D721Med (cell line): ENCODE data around the gene DNAJC5G.
"Not testable (repeated sequence)": the region's sequence is repeated elsewhere in the genome, so short reads cannot be mapped to it uniquely, and the experiment has no call there.

Source experiments
- DNase-seq: peaks from one replicate; pipeline ENCODE4 v3.0.0; 2011; ENCODE audit warnings: low spot score; ENCODE audit not compliant: insufficient read length
- FAIRE-seq: peaks from 2 replicates; lab custom pipeline; 2011; peaks lifted over from hg19 to GRCh38; lab: Jason Lieb, UNC
- TF ChIP-seq, protein P1 (sequence below): IDR thresholded peaks from 2 replicates; pipeline ENCODE4 v1.5.1; 2012; ENCODE audit warnings: mild to moderate bottlenecking, control low read depth; ENCODE audit not compliant: insufficient read depth; ENCODE audit errors: missing control alignments

Gene DNAJC5G

DNA sequence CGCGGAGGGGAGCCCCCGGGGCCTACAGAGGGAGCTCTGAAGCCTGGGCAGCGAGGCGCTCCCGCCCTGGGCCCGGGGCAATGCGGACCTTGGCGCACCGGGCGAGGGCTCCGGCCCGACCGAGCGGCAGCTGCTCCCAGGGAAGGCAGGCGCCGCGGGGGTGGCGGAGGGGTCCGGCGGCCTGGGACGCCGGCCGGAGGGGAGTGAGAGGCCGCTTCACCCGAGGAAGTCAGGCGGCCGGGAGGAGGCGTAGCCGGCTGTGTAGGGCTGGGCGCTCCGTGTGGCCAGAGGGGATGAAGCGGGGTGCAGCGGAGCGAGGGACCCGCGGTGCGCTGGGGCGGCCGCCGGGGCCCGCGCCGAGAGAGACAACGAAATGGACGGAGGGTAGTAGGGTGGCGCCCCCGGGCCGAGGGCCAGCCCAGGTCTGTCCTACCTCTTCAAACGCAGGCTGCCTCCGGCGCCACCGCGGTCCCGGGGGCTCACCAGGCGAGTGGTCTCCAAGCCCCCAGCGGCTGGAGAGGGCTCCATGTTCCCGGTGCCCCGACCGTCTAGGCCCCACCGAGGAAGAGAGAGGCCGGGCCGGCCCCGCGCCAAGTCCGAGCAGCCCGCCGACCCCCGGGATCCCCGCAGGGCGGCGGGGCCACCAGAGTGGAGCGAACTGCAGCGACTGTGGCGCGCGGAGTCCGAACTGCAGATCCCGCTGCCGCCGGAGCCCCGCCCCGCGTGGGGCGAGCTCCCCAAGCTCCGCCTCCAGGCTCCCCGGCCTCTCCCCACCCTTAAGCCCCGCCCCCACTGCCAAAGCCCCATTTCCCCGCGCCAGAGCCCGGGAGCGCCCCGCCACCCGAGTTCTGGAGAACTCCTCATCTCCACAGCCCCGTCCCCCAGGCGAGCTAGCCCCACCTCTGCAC, 12.6 kb upstream of the DNAJC5G start, which contains the start of gene SLC30A3:
TSS of gene SLC30A3 (minus strand) at position 669 of the 908 bp plus-strand sequence. CDS start at position 528, 141 bp downstream.
- peak; percentile 96 for DNase-seq
- no peak for FAIRE-seq
- TF ChIP-seq, protein P1, sequence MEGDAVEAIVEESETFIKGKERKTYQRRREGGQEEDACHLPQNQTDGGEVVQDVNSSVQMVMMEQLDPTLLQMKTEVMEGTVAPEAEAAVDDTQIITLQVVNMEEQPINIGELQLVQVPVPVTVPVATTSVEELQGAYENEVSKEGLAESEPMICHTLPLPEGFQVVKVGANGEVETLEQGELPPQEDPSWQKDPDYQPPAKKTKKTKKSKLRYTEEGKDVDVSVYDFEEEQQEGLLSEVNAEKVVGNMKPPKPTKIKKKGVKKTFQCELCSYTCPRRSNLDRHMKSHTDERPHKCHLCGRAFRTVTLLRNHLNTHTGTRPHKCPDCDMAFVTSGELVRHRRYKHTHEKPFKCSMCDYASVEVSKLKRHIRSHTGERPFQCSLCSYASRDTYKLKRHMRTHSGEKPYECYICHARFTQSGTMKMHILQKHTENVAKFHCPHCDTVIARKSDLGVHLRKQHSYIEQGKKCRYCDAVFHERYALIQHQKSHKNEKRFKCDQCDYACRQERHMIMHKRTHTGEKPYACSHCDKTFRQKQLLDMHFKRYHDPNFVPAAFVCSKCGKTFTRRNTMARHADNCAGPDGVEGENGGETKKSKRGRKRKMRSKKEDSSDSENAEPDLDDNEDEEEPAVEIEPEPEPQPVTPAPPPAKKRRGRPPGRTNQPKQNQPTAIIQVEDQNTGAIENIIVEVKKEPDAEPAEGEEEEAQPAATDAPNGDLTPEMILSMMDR = no peak

DNA sequence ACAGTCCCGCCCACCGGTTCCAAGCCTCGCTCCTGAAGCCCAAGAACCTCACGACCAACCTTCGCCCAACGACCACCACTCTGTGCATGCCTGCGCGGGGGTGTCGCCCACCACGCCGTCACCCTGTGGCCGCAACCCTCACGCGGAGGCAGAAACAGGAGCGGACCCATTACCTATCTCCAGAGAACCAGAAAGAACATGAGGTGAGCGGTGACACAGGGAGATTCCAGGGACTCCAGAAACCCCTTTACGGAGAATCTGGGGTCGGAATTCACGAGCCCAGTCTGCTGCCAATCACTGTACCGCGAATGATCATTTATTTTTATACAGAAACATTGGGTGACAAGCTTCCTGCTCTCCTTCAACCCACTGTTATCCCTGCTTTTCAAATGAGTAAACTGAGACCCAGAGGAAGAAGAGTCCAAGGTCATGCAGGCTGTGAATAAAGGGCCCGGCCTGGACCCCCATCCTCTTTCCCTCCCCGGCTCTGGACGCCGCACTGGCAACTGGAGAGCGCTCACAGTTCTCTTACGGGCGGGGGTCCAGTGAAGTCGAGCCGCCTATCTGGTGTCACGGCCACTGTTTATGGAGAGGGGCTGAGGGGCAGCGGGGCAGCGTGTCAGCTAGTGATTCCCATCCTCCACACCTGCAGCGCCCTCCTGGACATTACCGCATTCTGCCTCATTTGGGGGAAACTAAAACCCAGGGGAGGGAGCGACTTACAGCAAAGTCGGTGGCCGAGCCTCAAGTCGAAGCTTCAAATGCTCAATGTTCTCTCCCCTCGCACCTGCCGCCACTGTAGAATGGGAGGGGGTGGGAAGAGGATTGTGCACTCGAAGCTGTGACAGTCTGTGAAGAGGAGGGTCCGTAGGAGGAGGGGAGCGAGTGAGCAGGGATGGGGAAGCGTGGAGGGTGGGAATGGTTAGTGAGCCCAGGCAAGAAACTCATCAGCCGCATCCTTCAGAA, 11.7 kb upstream of the DNAJC5G start:
- FAIRE-seq (no peak), DNase-seq (no peak)
- TF ChIP-seq, protein P1 = no peak

DNA sequence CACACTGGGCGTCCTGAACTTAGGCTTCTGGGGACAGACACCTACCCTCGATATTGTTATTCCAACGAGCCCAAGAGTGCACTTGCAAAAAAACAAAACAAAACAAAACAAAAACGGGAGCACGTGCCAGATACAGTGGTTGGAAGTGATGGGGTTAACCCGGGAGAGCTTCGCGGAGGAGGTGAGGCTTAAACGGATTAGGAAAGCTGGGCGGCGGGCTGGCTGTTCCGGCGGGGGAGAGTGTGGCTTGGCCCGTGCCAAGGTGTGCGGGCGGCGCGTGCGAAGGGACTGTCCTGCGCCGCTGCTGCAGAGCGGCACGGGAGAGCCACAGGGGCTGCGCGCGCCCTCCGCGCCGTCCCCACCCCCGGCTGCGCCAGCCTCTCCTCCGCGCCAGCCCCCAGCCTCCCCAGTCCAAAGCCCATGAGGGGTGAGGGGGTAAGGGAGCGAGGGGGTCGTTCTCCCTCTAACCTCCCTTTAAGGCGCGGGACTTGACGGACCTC, 10.9 kb upstream of the DNAJC5G start:
- TF ChIP-seq, protein P1 = no peak
- no peak for FAIRE-seq
- no peak for DNase-seq

DNA sequence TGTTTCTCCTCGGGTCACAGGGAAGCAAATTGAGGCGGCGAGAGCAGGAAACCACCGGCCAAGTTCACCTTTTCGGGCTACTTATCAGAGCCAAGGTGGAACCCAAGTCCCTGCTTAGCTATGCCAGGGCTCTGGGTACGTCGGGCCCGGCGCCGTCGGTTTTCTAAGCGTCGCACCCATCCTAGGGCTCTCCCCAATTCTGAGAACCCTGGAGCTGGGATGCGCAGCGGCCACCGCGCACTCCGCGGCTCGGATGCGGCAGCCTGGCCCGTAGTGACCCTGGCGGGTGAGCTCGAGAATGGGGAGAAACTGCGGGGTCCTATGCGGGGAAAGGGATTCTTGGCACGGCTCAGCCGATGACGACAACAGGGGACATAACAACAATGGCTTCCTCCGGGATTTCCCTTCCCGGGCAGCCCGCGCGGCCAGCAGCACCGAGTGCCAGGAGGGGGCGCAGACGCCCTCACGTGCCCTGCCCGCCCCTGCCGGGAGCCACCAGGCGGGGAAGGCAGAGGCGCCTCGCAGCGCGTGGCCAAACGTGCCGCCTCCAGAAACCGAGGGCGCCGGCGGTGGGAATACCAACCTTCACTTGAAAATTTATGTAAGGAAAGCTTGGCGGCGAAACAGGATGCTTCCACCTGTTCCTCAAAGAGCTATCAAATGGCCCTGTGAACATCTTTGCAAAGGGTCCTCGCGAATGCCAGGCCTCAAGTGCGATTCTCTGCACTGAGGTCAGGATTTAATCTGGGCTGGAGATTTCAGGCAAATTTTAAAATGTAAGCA, 10.3 kb upstream of the DNAJC5G start:
- TF ChIP-seq, protein P1 = peak; percentile 61
- DNase-seq (peak; percentile 77), FAIRE-seq (no peak)

DNA sequence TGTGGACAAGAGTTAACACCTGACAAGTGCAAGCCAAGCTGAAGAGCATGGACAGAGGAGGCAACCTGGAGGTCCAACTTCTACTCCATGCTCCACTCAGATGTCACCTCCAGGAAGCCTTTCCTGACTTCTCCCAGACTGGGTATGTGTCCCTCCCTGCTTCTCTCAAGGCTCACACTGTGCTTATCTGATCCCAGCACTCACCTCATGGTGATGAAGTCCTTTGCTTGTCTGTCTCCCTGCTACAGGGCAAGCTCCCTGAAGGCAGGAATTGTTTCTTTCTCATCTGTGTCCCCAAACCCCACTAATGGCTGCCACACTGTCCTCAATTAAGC, 9.7 kb upstream of the DNAJC5G start:
- TF ChIP-seq, protein P1 = no peak
- DNase-seq = no peak
- no peak for FAIRE-seq

DNA sequence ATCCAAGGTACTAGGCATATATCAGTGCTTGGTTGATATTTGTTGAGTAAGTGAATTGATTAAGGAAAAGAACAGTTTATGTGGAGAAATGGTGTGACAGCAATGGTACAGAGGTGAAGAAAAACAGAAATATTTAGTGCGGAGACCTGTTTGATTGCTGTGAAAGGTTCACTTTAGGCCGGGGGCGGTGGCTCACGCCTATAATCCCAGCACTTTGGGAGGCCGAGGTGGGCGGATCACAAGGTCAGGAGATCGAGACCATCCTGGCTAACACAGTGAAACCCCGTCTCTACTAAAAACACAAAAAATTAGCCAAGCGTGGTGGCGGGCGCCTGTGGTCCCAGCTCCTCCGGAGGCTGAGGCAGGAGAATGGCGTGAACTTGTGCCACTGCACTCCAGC, 6.9 kb upstream of the DNAJC5G start:
- not testable (repeated sequence) for FAIRE-seq, DNase-seq
